Liver (tissue), 3 donors: ENCODE measurements around the gene CAPN15.

ENCODE experiments used
- CTCF ChIP-seq: fragments of 150-350 bp; IDR thresholded peaks from 2 replicates; pipeline ENCODE4 v1.5.1; 2017; ENCODE audit warnings: improper control_type of control experiment, low read depth, low read length; ENCODE audit not compliant: missing input control
- EGR1 ChIP-seq, 2 donors: IDR thresholded peaks; 2 replicates each; pipeline ENCODE4 v1.6.1; 2016 to 2018; ENCODE audit warnings: antibody characterized with exemption in 2 of 2, low read depth in 2 of 2
- FOXA1 ChIP-seq: IDR thresholded peaks from 2 replicates; pipeline ENCODE4 v1.6.1; 2016; ENCODE audit warnings: antibody characterized with exemption
- GABPA ChIP-seq, 2 donors: IDR thresholded peaks in 1 of 2; conservative IDR thresholded peaks in 1 of 2; 2 replicates each; pipeline ENCODE4 v1.6.1; 2016; ENCODE audit warnings: antibody characterized with exemption in 2 of 2, mild to moderate bottlenecking in 1 of 2, moderate library complexity in 1 of 2
- HNF4A ChIP-seq, 2 donors: conservative IDR thresholded peaks; 2 replicates each; pipeline ENCODE4 v1.6.1; 2016; ENCODE audit warnings: antibody characterized with exemption in 2 of 2, mild to moderate bottlenecking in 2 of 2
- MAX ChIP-seq: IDR thresholded peaks from 2 replicates; pipeline ENCODE4 v1.6.1; 2016; ENCODE audit warnings: antibody characterized with exemption
- REST ChIP-seq: IDR thresholded peaks from 2 replicates; pipeline ENCODE4 v1.6.1; 2016; ENCODE audit warnings: antibody characterized with exemption, mild to moderate bottlenecking
- SP1 ChIP-seq: IDR thresholded peaks from 2 replicates; pipeline ENCODE4 v1.6.1; 2018; ENCODE audit warnings: antibody characterized with exemption, mild to moderate bottlenecking
- TAF1 ChIP-seq: conservative IDR thresholded peaks from 2 replicates; pipeline ENCODE4 v1.6.1; 2016; ENCODE audit warnings: antibody characterized with exemption, mild to moderate bottlenecking
- YY1 ChIP-seq: IDR thresholded peaks from 2 replicates; pipeline ENCODE4 v1.6.1; 2016; ENCODE audit warnings: antibody characterized with exemption, mild to moderate bottlenecking
- donor health status: healthy.
- donor health status: healthy.

- TF ChIP-seq CTCF (no peak), REST (no peak), EGR1 (IDR thresholded peaks at IDR 0.05; ENCODE audit: low read depth in 2 of 2) (no peak), SP1 (no peak), GABPA (IDR thresholded peaks at IDR 0.05 in 1 of 2, conservative IDR thresholded peaks at IDR 0.05 in 1 of 2) (no peak), MAX (no peak), TAF1 (no peak), HNF4A (conservative IDR thresholded peaks at IDR 0.05) (no peak), FOXA1 (no peak), YY1 (no peak)
These were observed 2.8 kb downstream of the CAPN15 start for GRCh38 chr16:530111-530817.
